COLO668 (cell line): ENCODE measurements around the gene ZNF407.

ENCODE experiments used
- DNase-seq: peaks from one replicate; lab custom pipeline; 2025; ENCODE audit not compliant: unreplicated experiment; lab: John Stamatoyannopoulos, UW

The ZNF407 gene

GRCh38 chr18:74916773-74917393, 319.2 kb downstream of the ZNF407 start:
- DNase-seq = no peak

DNA sequence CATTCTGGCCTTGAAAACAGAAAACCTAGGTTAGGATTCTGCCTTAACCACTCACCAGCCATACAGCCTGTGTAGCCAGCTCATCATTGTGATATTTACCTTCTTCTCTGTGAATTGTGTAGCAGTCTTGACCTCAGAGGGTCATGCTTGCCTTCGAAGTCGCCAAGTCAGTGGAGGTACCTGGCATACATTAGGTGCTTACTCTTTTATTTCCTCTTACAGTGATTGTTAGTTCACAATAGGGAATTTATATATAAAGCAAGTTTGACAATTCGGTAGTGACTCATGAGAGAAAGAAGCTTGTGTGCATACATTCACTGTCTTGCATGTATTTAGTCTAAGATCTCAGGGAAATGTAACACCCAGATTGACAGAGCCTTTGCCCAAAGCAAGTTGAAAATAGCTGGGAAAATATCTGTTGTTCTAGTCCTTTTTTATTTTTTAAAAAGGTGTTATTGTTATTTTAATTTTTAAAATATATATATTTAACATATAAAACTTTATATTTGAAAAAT, 320.7 kb downstream of the ZNF407 start:
- no peak for DNase-seq

DNA sequence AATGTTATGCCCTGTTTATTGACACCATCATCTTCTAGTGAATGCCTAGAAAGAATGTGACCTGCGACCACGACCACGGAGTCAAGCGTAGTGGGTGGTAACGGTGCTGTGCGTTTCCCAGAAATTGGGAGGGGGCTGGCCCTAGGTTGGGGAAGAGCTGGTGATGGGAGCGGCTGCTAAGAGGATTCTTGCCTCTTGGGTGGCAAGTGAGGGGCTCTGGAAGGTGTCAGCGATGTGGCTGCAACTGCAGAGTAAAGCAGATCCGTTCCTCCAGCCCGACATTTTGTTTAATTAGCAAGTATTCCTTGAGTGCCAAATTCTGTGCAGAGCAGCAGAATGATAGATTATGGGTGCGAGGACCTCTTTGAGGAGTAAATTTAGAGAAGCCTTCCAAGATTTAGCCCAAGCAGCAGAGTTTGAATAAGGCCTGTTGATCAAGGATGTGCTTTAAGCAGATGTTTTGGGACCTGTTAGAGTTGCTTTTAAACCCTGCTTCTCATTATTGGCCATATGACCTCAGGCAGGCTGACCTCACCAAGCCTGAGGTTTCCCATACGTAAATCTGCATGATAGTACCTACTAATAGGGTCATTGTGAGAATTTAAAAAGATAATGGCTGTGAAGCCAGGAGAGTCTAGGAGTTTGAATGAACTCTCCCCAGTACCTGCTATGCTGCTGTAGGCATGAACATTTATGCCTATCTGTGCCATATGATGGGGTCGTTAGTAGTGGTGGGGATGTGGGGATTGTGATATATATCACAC, 323.6 kb downstream of the ZNF407 start:
- no peak for DNase-seq

- DNase-seq = no peak
These were observed 328.4 kb downstream of the ZNF407 start for GRCh38 chr18:74926051-74926450.

DNA sequence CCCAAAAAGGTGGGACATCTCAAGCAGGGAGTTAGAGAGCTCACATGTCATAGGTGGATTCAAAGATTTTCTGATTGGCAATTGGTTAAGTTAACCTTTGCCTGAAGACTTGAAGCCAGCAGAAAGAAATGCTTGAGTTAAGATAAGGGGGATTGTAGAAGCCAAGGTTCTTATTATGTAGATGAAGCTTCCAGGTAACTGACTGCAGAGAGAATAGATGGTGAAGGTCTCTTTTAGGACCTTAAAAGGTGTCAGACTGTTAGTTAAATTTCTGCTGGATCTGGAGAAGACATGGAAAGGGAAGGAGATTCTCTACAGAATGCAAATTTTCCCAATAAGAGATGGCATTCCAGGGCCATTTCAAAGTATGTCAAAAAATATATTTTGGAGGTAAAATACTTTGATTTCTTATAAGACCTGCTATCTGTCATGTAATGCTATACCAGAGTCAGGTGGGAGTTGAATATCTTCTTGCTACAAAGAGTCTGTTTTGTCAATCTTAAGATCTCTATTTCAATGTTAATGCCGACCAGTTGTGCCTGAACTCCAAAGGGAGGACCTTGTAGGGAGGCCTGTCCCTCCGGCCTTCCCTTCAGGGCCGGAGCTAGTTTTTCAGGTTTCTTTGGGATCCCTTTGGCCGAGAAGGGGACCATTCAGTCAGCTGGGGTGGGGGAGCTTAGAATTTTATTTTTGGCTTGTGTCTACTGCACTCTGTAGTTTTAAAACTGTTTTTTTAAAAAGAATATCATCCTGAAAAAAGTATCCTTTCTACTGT, 330.7 kb downstream of the ZNF407 start:
- DNase-seq = no peak

- DNase-seq = no peak
These were observed 331.4 kb downstream of the ZNF407 start for GRCh38 chr18:74929110-74929509.

- no peak for DNase-seq
These were observed 332.9 kb downstream of the ZNF407 start for GRCh38 chr18:74930616-74931015.

- no peak for DNase-seq
These were observed 336.3 kb downstream of the ZNF407 start for GRCh38 chr18:74933930-74934329.

DNA sequence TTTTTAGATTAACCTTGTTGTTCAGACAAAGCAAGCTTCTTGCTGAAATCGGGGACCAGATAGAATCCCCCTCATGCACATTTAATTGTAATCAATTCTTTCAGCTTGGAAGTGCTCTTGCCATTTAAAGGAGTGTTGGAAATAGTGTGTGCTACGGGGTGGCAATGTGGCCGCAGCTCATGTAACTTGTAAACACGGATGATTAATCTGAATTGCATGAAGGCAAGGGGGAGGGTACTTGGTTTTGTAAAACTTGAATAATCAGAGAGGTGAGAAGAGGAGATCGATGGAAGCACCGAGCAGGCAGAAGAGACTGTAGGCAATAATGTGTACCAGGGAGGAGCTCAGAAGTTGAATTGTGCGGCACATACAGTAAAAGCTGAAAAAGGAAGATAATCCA, 337.8 kb downstream of the ZNF407 start:
- DNase-seq = no peak

DNA sequence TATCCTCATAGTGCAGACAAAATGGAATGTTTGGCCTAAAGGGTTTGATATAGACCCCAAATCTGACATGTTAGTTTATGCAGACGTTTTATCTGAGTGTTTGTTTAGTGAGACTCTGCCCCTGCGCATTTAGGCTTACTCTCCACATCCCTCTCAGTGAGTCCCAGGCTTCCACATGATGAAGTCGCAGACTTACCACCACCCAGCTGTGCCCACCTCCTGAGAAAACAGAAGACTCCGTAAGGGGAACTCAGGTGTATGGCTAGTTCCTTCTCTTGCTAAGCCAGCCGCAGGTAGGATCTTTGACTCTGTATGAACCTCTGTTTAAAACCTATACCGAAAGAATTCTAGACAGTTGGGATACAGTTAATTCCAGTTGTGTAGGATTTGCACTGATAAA, 338.7 kb downstream of the ZNF407 start:
- no peak for DNase-seq

- DNase-seq = no peak
These were observed 339.6 kb downstream of the ZNF407 start for GRCh38 chr18:74937291-74937690.

DNA sequence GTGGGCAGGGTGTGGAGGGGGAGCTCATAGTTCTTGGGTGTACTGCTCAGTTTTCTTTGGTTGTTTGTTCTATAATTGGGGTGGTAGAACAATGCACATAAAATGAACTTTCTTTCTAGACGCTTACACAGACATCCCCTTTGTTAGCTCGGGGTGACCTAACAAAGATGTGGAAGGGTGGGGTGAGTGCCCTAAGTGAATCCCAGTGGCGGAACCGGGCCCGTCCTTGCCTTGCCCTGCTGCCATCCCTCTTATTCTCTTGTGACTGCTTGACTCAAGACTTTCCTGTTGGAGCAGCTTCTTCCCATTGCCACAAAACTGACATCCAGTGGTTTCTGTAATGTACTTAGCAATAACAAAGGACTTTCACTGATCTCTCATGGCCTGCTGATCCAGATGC, 343.2 kb downstream of the ZNF407 start:
- DNase-seq = no peak

DNA sequence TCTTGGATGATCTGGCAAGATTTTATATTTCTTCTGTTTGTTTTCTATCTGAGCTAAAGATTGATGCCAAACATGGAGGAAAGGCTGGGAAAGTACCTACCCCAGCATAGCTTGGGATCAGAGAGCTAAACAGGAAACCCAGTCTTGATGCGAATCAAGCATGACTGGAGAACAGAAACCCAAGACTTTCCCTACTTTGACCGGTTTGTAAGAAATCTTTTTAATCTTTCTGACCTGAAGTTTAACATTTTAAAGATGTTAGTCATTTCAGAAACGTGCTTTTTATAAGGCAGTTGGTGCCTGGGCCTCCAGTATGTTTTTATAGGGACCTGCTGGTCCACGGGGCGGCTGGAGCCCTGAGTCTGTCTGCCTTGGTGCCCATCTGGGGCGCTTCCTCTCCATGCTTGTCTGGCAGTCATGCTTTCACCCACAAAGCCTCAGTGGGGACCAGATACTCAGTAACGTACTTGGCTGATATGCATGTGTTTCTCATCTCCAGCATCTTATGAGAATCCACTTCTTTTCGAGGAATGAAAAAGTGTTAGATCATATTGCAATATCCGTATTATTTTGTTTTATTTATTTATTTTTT, 344.7 kb downstream of the ZNF407 start:
- DNase-seq = no peak

DNA sequence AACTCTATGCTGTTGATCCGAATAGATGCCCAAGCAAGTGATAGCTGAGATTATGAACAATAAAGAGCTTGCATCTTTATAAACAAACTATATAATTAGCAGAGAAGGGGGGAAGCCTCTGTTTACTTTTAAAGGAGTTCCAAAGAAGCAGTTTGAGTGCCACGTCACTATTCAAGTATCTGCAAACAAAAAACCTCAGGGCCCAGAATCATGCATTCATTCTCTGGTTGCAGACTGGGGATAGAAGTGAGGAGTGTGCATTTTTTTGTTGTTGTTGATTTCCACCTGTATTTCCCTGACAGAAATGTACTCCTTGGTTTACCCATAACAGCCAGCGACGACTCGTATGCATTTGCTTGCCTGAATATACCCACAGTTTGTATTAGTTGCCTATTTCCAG, 347.0 kb downstream of the ZNF407 start:
- DNase-seq = no peak

GRCh38 chr18:74945774-74946545, 348.3 kb downstream of the ZNF407 start:
- no peak for DNase-seq

DNA sequence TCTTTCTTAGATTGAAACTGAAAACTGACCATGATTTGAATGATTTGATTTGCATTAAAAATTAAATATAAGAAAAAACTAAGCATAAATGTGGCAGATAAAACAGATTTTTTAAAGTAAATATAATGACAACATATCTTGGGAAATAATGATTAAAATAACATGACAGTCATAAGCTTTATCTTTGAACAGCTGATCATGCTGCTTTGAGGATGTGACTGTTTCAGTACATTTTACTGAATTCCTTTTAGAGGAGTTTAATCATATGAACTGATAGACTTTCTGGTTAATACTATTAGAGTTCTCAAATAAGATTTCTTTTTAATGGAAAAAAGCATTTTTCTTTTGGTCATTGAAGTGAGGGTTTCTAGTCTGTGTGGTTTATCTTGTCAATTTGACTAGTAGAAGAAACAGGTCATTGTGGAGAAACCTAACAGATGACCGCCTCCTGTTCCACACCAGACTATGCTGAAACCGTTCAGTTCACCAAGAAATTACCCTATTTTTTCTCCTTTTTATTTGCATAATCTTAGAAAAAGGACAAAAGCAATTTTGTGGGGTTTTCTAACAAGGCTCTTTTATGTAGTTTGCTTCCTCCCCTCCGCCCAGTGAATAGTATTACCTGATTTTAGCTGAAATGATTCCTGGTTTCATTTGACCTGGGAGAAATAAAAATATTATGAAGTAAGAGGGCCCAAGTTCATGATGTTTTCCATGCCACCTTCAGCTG, 349.1 kb downstream of the ZNF407 start:
- DNase-seq = no peak

DNA sequence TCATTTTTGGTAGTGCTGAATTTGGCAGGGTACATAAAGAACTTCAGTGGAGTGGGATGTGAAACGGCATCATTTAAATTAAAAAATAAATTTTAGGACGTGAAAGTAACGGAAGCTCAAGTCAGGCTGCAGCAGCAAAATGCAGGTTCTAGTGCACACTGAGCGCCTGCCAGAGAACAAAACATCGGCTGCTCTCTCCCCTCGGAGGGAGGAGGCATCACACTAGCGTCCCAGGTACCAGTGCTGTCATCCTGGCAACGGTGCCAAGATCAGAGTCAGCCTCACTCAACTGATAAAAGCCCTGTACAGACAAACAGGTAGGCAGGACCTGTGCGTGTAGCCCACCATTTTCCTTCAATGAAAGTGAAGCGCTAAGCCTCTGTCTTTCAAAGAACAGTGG, 349.7 kb downstream of the ZNF407 start:
- DNase-seq = no peak

DNA sequence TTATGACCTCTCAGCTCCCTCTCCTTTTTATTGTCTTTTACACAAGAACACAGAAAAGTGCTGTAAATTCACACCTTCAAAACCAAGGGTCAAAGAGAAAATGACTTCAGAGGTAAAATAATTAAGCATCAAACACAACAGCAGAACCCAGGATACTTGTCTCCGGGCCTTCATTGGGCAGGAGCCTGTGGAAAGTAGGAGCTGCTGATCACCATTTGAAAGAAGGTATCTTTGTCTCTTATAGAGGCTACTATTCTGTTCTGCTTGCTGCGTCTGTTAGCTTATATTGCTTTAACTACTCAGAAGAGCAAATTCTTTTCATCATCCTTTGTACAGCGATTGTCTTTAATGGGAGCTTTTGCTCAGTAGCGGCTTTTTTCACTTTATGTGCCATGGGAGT, 350.2 kb downstream of the ZNF407 start:
- DNase-seq = no peak

DNA sequence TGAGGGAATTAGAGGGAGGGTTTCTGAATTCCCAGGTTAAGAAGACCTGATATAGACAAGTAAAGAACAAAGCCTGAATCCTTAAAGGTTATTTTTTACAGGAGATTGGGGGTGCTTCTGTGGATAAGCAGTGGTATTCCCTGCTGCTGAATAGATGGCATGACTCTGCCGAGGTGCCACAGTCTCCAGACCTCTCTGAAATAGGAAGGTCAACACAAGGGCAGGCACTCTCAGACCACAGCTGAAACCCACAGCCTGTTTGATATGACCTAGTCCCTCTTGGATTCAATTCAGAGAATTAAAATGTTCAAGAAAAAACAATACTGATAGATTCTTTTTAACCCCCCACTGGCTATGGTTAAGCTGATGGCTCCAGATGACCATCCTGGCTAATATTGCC, 351.9 kb downstream of the ZNF407 start:
- no peak for DNase-seq

DNA sequence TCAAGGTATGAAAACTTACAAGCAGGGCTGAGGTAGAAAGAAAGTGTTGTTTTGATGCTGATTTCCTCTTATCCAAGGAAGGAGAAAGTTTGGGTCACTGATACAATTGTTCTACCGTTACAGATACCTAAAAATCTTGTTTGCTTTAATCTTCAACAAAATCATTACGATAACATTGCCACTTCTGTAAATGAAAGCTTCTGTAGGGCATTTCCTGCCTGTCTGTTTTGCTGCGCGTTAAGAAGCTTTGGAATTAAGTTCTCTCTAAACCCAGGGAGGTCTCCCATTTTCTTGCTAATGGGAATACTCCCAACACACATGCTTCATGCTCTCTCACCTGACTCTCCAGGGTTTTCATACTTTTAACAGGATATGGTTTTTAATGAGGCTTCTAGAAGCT, 352.8 kb downstream of the ZNF407 start:
- DNase-seq = no peak
